AG04450 (cell line): ENCODE measurements around the gene DHX34. TPM values are rescaled to one million over a fixed set of nuclear protein-coding genes. Genes with fewer than 3 reads are reported as not detected.

ENCODE experiments used
- CTCF ChIA-PET: fragments of 300-600, 350-600 bp; formaldehyde crosslinking; extraction: SDS; loops from one replicate; lab custom pipeline; 2022; ENCODE audit warnings: antibody characterized with exemption, inconsistent platforms; lab: Charles Lee
- POLR2A ChIA-PET: fragments of 350-600 bp; formaldehyde crosslinking; extraction: SDS; loops from one replicate; lab custom pipeline; 2021; ENCODE audit warnings: antibody characterized with exemption, inconsistent platforms; lab: Yijun Ruan, JAX
- DNase-seq: peaks from one replicate; pipeline ENCODE4 v3.0.0-alpha.2; 2011; ENCODE audit warnings: low read depth, low spot score
- H3K27ac ChIP-seq: one replicate; pipeline ENCODE4 v1.5.1; 2012; ENCODE audit warnings: low read depth, low read length, control low read depth
- H3K27me3 ChIP-seq: one replicate; pipeline ENCODE4 v1.6.0; 2012; ENCODE audit warnings: low read length; ENCODE audit not compliant: control insufficient read depth, insufficient read depth
- H3K4me3 ChIP-seq: 2 replicates; pipeline ENCODE4 v1.5.1; 2011; ENCODE audit warnings: mild to moderate bottlenecking, low read depth, low read length, control low read depth
- H3K9me3 ChIP-seq: 2 replicates; pipeline ENCODE4 v1.5.1; 2012; ENCODE audit warnings: low read length; ENCODE audit not compliant: control insufficient read depth, insufficient read depth
- CTCF ChIP-seq: IDR thresholded peaks from 2 replicates; pipeline ENCODE4 v1.5.1; 2011; ENCODE audit warnings: low read depth, low read length, control low read depth, inconsistent platforms
- polyA plus RNA-seq: library from polyadenylated mRNA; depleted of rRNA; stranded (reverse); fragments of >200 nt; gene quantifications from 2 replicates; pipeline ENCODE4 v1.2.3, GENCODE V29; 2011

Gene DHX34
- polyA plus RNA-seq, 1 experiment, result 4.2 TPM

- H3K27me3 ChIP-seq, result no peaks in the 10 kb centered on the region
- no peak for TF ChIP-seq CTCF
- H3K27ac ChIP-seq, result no peak overlapping the region
- ChIA-PET POLR2A (no interaction called here), CTCF (interaction anchor here (0.5 to 2.0 kb wide), 3 partner anchors 9 to 34 kb away, joined by 4 to 19 read pairs (median 4); partner anchors contain the start of gene DHX34)
- no peak for DNase-seq
- H3K9me3 ChIP-seq, result no peaks in the 10 kb centered on the region; the same call in 1 of the 2 replicates
- H3K4me3 ChIP-seq, result no peak overlapping the region
These were observed 9.8 kb upstream of the DHX34 start for GRCh38 chr19:47339196-47339880.

GRCh38 chr19:47340477-47341208 lies 8.5 kb upstream of the DHX34 start:
- Histone ChIP-seq H3K27me3 (no peaks in the 10 kb centered on the region), H3K27ac (no peak overlapping the region), H3K4me3 (no peak overlapping the region), H3K9me3 (no peaks in the 10 kb centered on the region; the same call in 1 of the 2 replicates)
- no peak for TF ChIP-seq CTCF
- DNase-seq, result no peak
- ChIA-PET POLR2A (no interaction called here), CTCF (interaction anchor here (2.0 kb wide), 1 partner anchor 9 kb away, joined by 19 read pairs; the partner anchor contains the start of gene DHX34)

- ChIA-PET CTCF (interaction anchor here (0.9 kb wide), 1 partner anchor 50 kb away, joined by 3 read pairs; no protein-coding TSS in a partner anchor), POLR2A (no interaction called here)
- Histone ChIP-seq H3K27me3 (no peaks in the 10 kb centered on the region), H3K27ac (no peak overlapping the region), H3K9me3 (no peaks in the 10 kb centered on the region; the same call in 1 of the 2 replicates), H3K4me3 (no peak overlapping the region)
- DNase-seq, result no peak
- TF ChIP-seq CTCF, result no peak
These were observed 7.4 kb upstream of the DHX34 start for GRCh38 chr19:47341734-47342133.

- TF ChIP-seq CTCF, result no peak
- H3K4me3 ChIP-seq, result no peak overlapping the region
- H3K9me3 ChIP-seq, result no peaks in the 10 kb centered on the region; the same call in 1 of the 2 replicates
- no peaks in the 10 kb centered on the region for H3K27me3 ChIP-seq
- no peak overlapping the region for H3K27ac ChIP-seq
- no peak for DNase-seq
- ChIA-PET CTCF (no interaction called here), POLR2A (interaction anchor here (0.5 kb wide), 2 partner anchors 82 to 1199 kb away, joined by 3 to 7 read pairs; no protein-coding TSS in a partner anchor)
These were observed 5.8 kb upstream of the DHX34 start for GRCh38 chr19:47343194-47343802.
